WERI-Rb-1 (cell line): Measurements from ENCODE around the gene TDRKH.

Experiments used
- DNase-seq: peaks from one replicate; pipeline ENCODE4 v3.0.0-alpha.2; 2020
- H3K27ac ChIP-seq: fragments of 250-450 bp; sonication (Bioruptor Pico); 2 replicates; pipeline ENCODE4 v1.5.1; 2020; ENCODE audit warnings: mild to moderate bottlenecking, moderate library complexity
- H3K27me3 ChIP-seq: fragments of 250-450 bp; sonication (Bioruptor Pico); 2 replicates; pipeline ENCODE4 v1.5.1; 2021; ENCODE audit warnings: mild to moderate bottlenecking, low read depth, moderate library complexity; ENCODE audit not compliant: insufficient read depth, severe bottlenecking
- H3K36me3 ChIP-seq: fragments of 250-450 bp; sonication (Bioruptor Pico); 2 replicates; pipeline ENCODE4 v1.5.1; 2020; ENCODE audit warnings: mild to moderate bottlenecking, moderate library complexity
- H3K4me3 ChIP-seq: 2 replicates; pipeline ENCODE4 v1.5.1; 2011; ENCODE audit warnings: low read depth, mild to moderate bottlenecking, control low read depth, low read length
- H3K9me3 ChIP-seq: fragments of 250-450 bp; sonication (Bioruptor Pico); 2 replicates; pipeline ENCODE4 v1.5.1; 2021; ENCODE audit warnings: mild to moderate bottlenecking, moderate library complexity; ENCODE audit not compliant: severe bottlenecking
- CTCF ChIP-seq: IDR thresholded peaks from 2 replicates; pipeline ENCODE4 v1.5.1; 2011; ENCODE audit warnings: low read depth, mild to moderate bottlenecking, control low read depth, inconsistent platforms, low read length

TDRKH gene

GRCh38 chr1:151729966-151730291 is 60.4 kb downstream of the TDRKH start:
- Histone ChIP-seq H3K9me3 (peaks cover 3% of the 10 kb centered on the region), H3K36me3 (no peaks in the 10 kb centered on the region; the same call in 1 of the 2 replicates), H3K27ac (no peak overlapping the region), H3K27me3 (no peaks in the 10 kb centered on the region), H3K4me3 (no peak overlapping the region)
- DNase-seq: peak; percentile 8
- no peak for TF ChIP-seq CTCF

- TF ChIP-seq CTCF: no peak
- peak; percentile 6 for DNase-seq
- H3K36me3 ChIP-seq: no peaks in the 10 kb centered on the region; the same call in 1 of the 2 replicates
- H3K9me3 ChIP-seq: peaks cover 3% of the 10 kb centered on the region
- no peaks in the 10 kb centered on the region for H3K27me3 ChIP-seq
- no peak overlapping the region for H3K27ac ChIP-seq
- H3K4me3 ChIP-seq: no peak overlapping the region
These were observed 60.9 kb downstream of the TDRKH start for GRCh38 chr1:151729157-151729965.

- Histone ChIP-seq H3K27me3 (no peaks in the 10 kb centered on the region), H3K36me3 (no peaks in the 10 kb centered on the region; the same call in 1 of the 2 replicates), H3K27ac (no peak overlapping the region), H3K4me3 (no peak overlapping the region), H3K9me3 (peaks cover 3% of the 10 kb centered on the region)
- peak; percentile 22 for DNase-seq
- no peak for TF ChIP-seq CTCF
These were observed 61.9 kb downstream of the TDRKH start for GRCh38 chr1:151728151-151729054.

- no peaks in the 10 kb centered on the region for H3K9me3 ChIP-seq
- peak; percentile 4 for DNase-seq
- no peak overlapping the region for H3K4me3 ChIP-seq
- no peaks in the 10 kb centered on the region for H3K36me3 ChIP-seq
- H3K27ac ChIP-seq: no peak overlapping the region
- no peaks in the 10 kb centered on the region for H3K27me3 ChIP-seq
- TF ChIP-seq CTCF: no peak
These were observed 66.5 kb downstream of the TDRKH start for GRCh38 chr1:151723726-151724370.
